ENCODE results near the gene GRB10.

The GRB10 gene

GRCh38 chr7:50669890-50670289, 112.8 kb downstream of the GRB10 start:
- in situ Hi-C loops (cut with MboI; ENCODE audit: low sequenced_read_pairs, unreplicated experiment) = loop anchor here (25.0 kb wide), 2 partner anchors 208 to 558 kb away; partner anchors contain the start of gene FIGNL1
- no peak for TF ChIP-seq CTCF (IDR thresholded peaks at IDR 0.05; ENCODE audit: borderline replicate concordance, control extremely low read depth, extremely low read depth, insufficient read depth, missing control alignments)
- no peak for DNase-seq (ENCODE audit: low spot score)

- in situ Hi-C loops (cut with MboI; ENCODE audit: low sequenced_read_pairs, unreplicated experiment) = loop anchor here (25.0 kb wide), 2 partner anchors 206 to 556 kb away; partner anchors contain the start of gene FIGNL1
- no peak for DNase-seq (ENCODE audit: low spot score)
- no peak for TF ChIP-seq CTCF (IDR thresholded peaks at IDR 0.05; ENCODE audit: borderline replicate concordance, control extremely low read depth, extremely low read depth, insufficient read depth, missing control alignments)
Observed at GRCh38 chr7:50667789-50668226, 114.9 kb downstream of the GRB10 start.

- DNase-seq (ENCODE audit: low spot score) = no peak
- in situ Hi-C loops (cut with MboI; ENCODE audit: low sequenced_read_pairs, unreplicated experiment) = loop anchor here (25.0 kb wide), 2 partner anchors 205 to 555 kb away; partner anchors contain the start of gene FIGNL1
- no peak for TF ChIP-seq CTCF (IDR thresholded peaks at IDR 0.05; ENCODE audit: borderline replicate concordance, control extremely low read depth, extremely low read depth, insufficient read depth, missing control alignments)
Observed at GRCh38 chr7:50667338-50667737, 115.4 kb downstream of the GRB10 start.

- in situ Hi-C loops (cut with MboI; ENCODE audit: low sequenced_read_pairs, unreplicated experiment) = loop anchor here (25.0 kb wide), 2 partner anchors 204 to 554 kb away; partner anchors contain the start of gene FIGNL1
- no peak for TF ChIP-seq CTCF (IDR thresholded peaks at IDR 0.05; ENCODE audit: borderline replicate concordance, control extremely low read depth, extremely low read depth, insufficient read depth, missing control alignments)
- DNase-seq (ENCODE audit: low spot score) = no peak
Observed at GRCh38 chr7:50666124-50666496, 116.6 kb downstream of the GRB10 start.

GRCh38 chr7:50665403-50666123, 117.1 kb downstream of the GRB10 start:
- in situ Hi-C loops (cut with MboI; ENCODE audit: low sequenced_read_pairs, unreplicated experiment) = loop anchor here (25.0 kb wide), 2 partner anchors 203 to 553 kb away; partner anchors contain the start of gene FIGNL1
- DNase-seq (ENCODE audit: low spot score) = no peak
- TF ChIP-seq CTCF (IDR thresholded peaks at IDR 0.05; ENCODE audit: borderline replicate concordance, control extremely low read depth, extremely low read depth, insufficient read depth, missing control alignments) = no peak

GRCh38 chr7:50664937-50665336, 117.8 kb downstream of the GRB10 start:
- no peak for DNase-seq (ENCODE audit: low spot score)
- TF ChIP-seq CTCF (IDR thresholded peaks at IDR 0.05; ENCODE audit: borderline replicate concordance, control extremely low read depth, extremely low read depth, insufficient read depth, missing control alignments) = no peak
- in situ Hi-C loops (cut with MboI; ENCODE audit: low sequenced_read_pairs, unreplicated experiment) = loop anchor here (25.0 kb wide), 2 partner anchors 203 to 553 kb away; partner anchors contain the start of gene FIGNL1
